NB4 (cell line): ENCODE data around the gene EHD1.

Experiments used
- CTCF ChIP-seq: IDR thresholded peaks from one replicate; pipeline ENCODE4 v1.5.1; 2012; ENCODE audit warnings: low read depth, low read length
- MYC ChIP-seq: IDR thresholded peaks from 2 replicates; pipeline ENCODE4 v1.6.1; 2011; ENCODE audit warnings: low read depth, low read length

- TF ChIP-seq CTCF (no peak), MYC (no peak)
Measured at GRCh38 chr11:64898541-64898940, 20.1 kb upstream of the EHD1 start.
